ENCODE results near the gene CXCL10. TPM values are rescaled to one million over a fixed set of nuclear protein-coding genes. Genes with fewer than 3 reads are reported as not detected.

CXCL10 gene
- total RNA-seq, 4 donors from 2014 or later = 0.50 TPM; not detected in 3

- no peak for DNase-seq (ENCODE audit: extremely low spot score)
- intact Hi-C loops (cut with DNase I) = no loop called here
- H3K4me3 ChIP-seq = no peak overlapping the region
- H3K27me3 ChIP-seq = no peaks in the 10 kb centered on the region
- peaks cover 5 to 20% (median 14%) of the 10 kb centered on the region in 4 donors for H3K4me1 ChIP-seq
- WGBS = 98% methylated on average over 13 of the region's 13 CpGs
- H3K9me3 ChIP-seq = no peaks in the 10 kb centered on the region
- no peaks in the 10 kb centered on the region for H3K36me3 ChIP-seq
- no peak overlapping the region for H3K27ac ChIP-seq (replicated peaks in 1 of 4)
- no peak for TF ChIP-seq POLR2AphosphoS5 (IDR thresholded peaks at IDR 0.05)
- no peak for TF ChIP-seq EP300 (IDR thresholded peaks at IDR 0.05)
These were observed 12.7 kb downstream of the CXCL10 start for GRCh38 chr4:76010576-76010975.

GRCh38 chr4:76009311-76009710, 14.0 kb downstream of the CXCL10 start:
- no peak for TF ChIP-seq CTCF (IDR thresholded peaks at IDR 0.05)
- no peak for TF ChIP-seq EP300 (IDR thresholded peaks at IDR 0.05)
- TF ChIP-seq POLR2AphosphoS5 (IDR thresholded peaks at IDR 0.05) = no peak
- TF ChIP-seq POLR2A (IDR thresholded peaks at IDR 0.05; ENCODE audit: low read depth) = no peak

GRCh38 chr4:76007089-76007862, 16.0 kb downstream of the CXCL10 start, which contains the start of gene CXCL9:
TSS of gene CXCL9 (minus strand) at chr4:76007509. CDS start at chr4:76007449, 60 bp downstream.
- Histone ChIP-seq H3K9me3 (no peaks in the 10 kb centered on the region), H3K4me1 (peaks cover 4 to 13% (median 10%) of the 10 kb centered on the region in 4 donors), H3K4me3 (no peak within 1 kb of the TSS), H3K27me3 (no peaks in the 10 kb centered on the region), H3K36me3 (no peaks in the 10 kb centered on the region), H3K27ac (replicated peaks in 1 of 4) (no peak within 1 kb of the TSS)
- DNase-seq (ENCODE audit: extremely low spot score) = no peak
- intact Hi-C loops (cut with DNase I) = no loop called here
- TF ChIP-seq POLR2A (IDR thresholded peaks at IDR 0.05; ENCODE audit: low read depth) = no peak
- TF ChIP-seq CTCF (IDR thresholded peaks at IDR 0.05) = no peak
- no peak for TF ChIP-seq POLR2AphosphoS5 (IDR thresholded peaks at IDR 0.05)
- no peak for TF ChIP-seq EP300 (IDR thresholded peaks at IDR 0.05)
- 91% methylated on average over 1 of the region's 1 CpG for WGBS

More at GRCh38 chr4:76009311-76009710, 14.0 kb downstream of the CXCL10 start:
- no peaks in the 10 kb centered on the region for H3K9me3 ChIP-seq
- no peaks in the 10 kb centered on the region for H3K27me3 ChIP-seq
- WGBS = 85% methylated on average over 5 of the region's 5 CpGs
- intact Hi-C loops (cut with DNase I) = no loop called here
- H3K36me3 ChIP-seq = no peaks in the 10 kb centered on the region
- H3K4me1 ChIP-seq = peaks cover 5 to 20% (median 14%) of the 10 kb centered on the region in 4 donors
- DNase-seq (ENCODE audit: extremely low spot score) = no peak
- no peak overlapping the region for H3K4me3 ChIP-seq
- no peak overlapping the region for H3K27ac ChIP-seq (replicated peaks in 1 of 4)

GRCh38 chr4:76003620-76004019, 19.7 kb downstream of the CXCL10 start:
- Histone ChIP-seq H3K36me3 (no peaks in the 10 kb centered on the region), H3K4me3 (no peak overlapping the region), H3K9me3 (no peaks in the 10 kb centered on the region), H3K27ac (replicated peaks in 1 of 4) (no peak overlapping the region), H3K27me3 (no peaks in the 10 kb centered on the region), H3K4me1 (no peaks in the 10 kb centered on the region)
- TF ChIP-seq POLR2AphosphoS5 (IDR thresholded peaks at IDR 0.05) = no peak
- TF ChIP-seq POLR2A (IDR thresholded peaks at IDR 0.05; ENCODE audit: low read depth) = no peak
- no peak for TF ChIP-seq CTCF (IDR thresholded peaks at IDR 0.05)
- no peak for TF ChIP-seq EP300 (IDR thresholded peaks at IDR 0.05)
- WGBS = 82% methylated on average over 3 of the region's 3 CpGs
- no peak for DNase-seq (ENCODE audit: extremely low spot score)
- intact Hi-C loops (cut with DNase I) = no loop called here

GRCh38 chr4:76003035-76003434, 20.3 kb downstream of the CXCL10 start:
- no peaks in the 10 kb centered on the region for H3K27me3 ChIP-seq
- no peak overlapping the region for H3K4me3 ChIP-seq
- DNase-seq (ENCODE audit: extremely low spot score) = no peak
- TF ChIP-seq POLR2A (IDR thresholded peaks at IDR 0.05; ENCODE audit: low read depth) (no peak), CTCF (IDR thresholded peaks at IDR 0.05) (no peak), EP300 (IDR thresholded peaks at IDR 0.05) (no peak), POLR2AphosphoS5 (IDR thresholded peaks at IDR 0.05) (no peak)
- no peaks in the 10 kb centered on the region for H3K36me3 ChIP-seq
- no peaks in the 10 kb centered on the region for H3K9me3 ChIP-seq
- no peaks in the 10 kb centered on the region for H3K4me1 ChIP-seq
- H3K27ac ChIP-seq (replicated peaks in 1 of 4) = no peak overlapping the region
- intact Hi-C loops (cut with DNase I) = no loop called here
- WGBS = 44% methylated on average over 2 of the region's 2 CpGs
